Parathyroid adenoma (tissue), 2 donors: ENCODE data around the gene ANKRD42.
A peak's percentile ranks its signal among the peaks of the same experiment; 100 is the strongest.

Source experiments
- H2AFZ ChIP-seq: fragments of 300-600 bp; sonication (generic); one replicate; pipeline ENCODE4 v1.7.0; 2017; ENCODE audit warnings: antibody characterized with exemption, mild to moderate bottlenecking
- H3K27ac ChIP-seq: fragments of 300-600 bp; sonication (generic); one replicate; pipeline ENCODE4 v1.7.0; 2017
- H3K27me3 ChIP-seq: fragments of 300-600 bp; sonication (generic); one replicate; pipeline ENCODE4 v1.7.0; 2017; ENCODE audit warnings: low read length; ENCODE audit not compliant: control insufficient read depth, insufficient read depth
- H3K36me3 ChIP-seq: fragments of 300-600 bp; sonication (generic); one replicate; pipeline ENCODE4 v1.7.0; 2017; ENCODE audit warnings: low read length; ENCODE audit not compliant: control insufficient read depth, insufficient read depth
- H3K4me1 ChIP-seq: fragments of 300-600 bp; sonication (generic); one replicate; pipeline ENCODE4 v1.7.0; 2017; ENCODE audit warnings: control low read depth
- H3K4me2 ChIP-seq: fragments of 300-600 bp; sonication (generic); one replicate; pipeline ENCODE4 v1.7.0; 2017; ENCODE audit warnings: low read length
- H3K4me3 ChIP-seq: fragments of 300-600 bp; sonication (generic); one replicate; pipeline ENCODE4 v1.7.0; 2017; ENCODE audit warnings: low read depth, low read length
- H3K79me2 ChIP-seq: fragments of 300-600 bp; sonication (generic); one replicate; pipeline ENCODE4 v1.7.0; 2017; ENCODE audit warnings: control low read depth
- H3K9ac ChIP-seq: fragments of 300-600 bp; sonication (generic); one replicate; pipeline ENCODE4 v1.7.0; 2017; ENCODE audit warnings: mild to moderate bottlenecking
- H3K9me3 ChIP-seq: fragments of 300-600 bp; sonication (generic); one replicate; pipeline ENCODE4 v1.7.0; 2017; ENCODE audit warnings: low read length; ENCODE audit not compliant: control insufficient read depth
- CTCF ChIP-seq: fragments of 300-600 bp; sonication (generic); IDR thresholded peaks from one replicate; pipeline ENCODE4 v1.7.0; 2017; ENCODE audit warnings: antibody characterized with exemption, mild to moderate bottlenecking
- donor health status: primary hyperparathyroidism.

ANKRD42 gene

GRCh38 chr11:83187465-83187864 lies 6.0 kb upstream of the ANKRD42 start:
- Histone ChIP-seq H3K27me3 (no peaks in the 10 kb centered on the region), H3K4me1 (no peaks in the 10 kb centered on the region), H3K9me3 (no peaks in the 10 kb centered on the region), H3K9ac (no peak overlapping the region), H3K27ac (no peak overlapping the region), H3K79me2 (no peaks in the 10 kb centered on the region), H3K4me2 (no peak overlapping the region), H3K36me3 (no peaks in the 10 kb centered on the region), H3K4me3 (no peak overlapping the region), H2AFZ (no peak overlapping the region)
- no peak for TF ChIP-seq CTCF

GRCh38 chr11:83191491-83191890 lies 2.0 kb upstream of the ANKRD42 start:
- no peak overlapping the region for H3K27ac ChIP-seq
- H3K9ac ChIP-seq = no peak overlapping the region
- no peak overlapping the region for H2AFZ ChIP-seq
- H3K36me3 ChIP-seq = no peaks in the 10 kb centered on the region
- no peaks in the 10 kb centered on the region for H3K9me3 ChIP-seq
- no peaks in the 10 kb centered on the region for H3K27me3 ChIP-seq
- no peak for TF ChIP-seq CTCF
- no peak overlapping the region for H3K4me2 ChIP-seq
- H3K79me2 ChIP-seq = peaks cover 7% of the 10 kb centered on the region
- no peak overlapping the region for H3K4me3 ChIP-seq
- H3K4me1 ChIP-seq = no peaks in the 10 kb centered on the region

GRCh38 chr11:83191986-83192385 lies 1.5 kb upstream of the ANKRD42 start:
- H3K36me3 ChIP-seq = no peaks in the 10 kb centered on the region
- no peaks in the 10 kb centered on the region for H3K27me3 ChIP-seq
- H2AFZ ChIP-seq = no peak overlapping the region
- no peaks in the 10 kb centered on the region for H3K4me1 ChIP-seq
- TF ChIP-seq CTCF = no peak
- H3K9ac ChIP-seq = no peak overlapping the region
- H3K4me2 ChIP-seq = no peak overlapping the region
- H3K79me2 ChIP-seq = peaks cover 9% of the 10 kb centered on the region
- no peak overlapping the region for H3K4me3 ChIP-seq
- no peaks in the 10 kb centered on the region for H3K9me3 ChIP-seq
- no peak overlapping the region for H3K27ac ChIP-seq

GRCh38 chr11:83192606-83193245 lies 786 bp upstream of the ANKRD42 start:
- Histone ChIP-seq H3K36me3 (no peaks in the 10 kb centered on the region), H3K4me3 (peak overlapping the region; percentile 80), H3K9ac (peak overlapping the region; percentile 5), H3K79me2 (peaks cover 9% of the 10 kb centered on the region), H3K4me1 (no peaks in the 10 kb centered on the region), H3K27ac (peak overlapping the region; percentile 87), H3K4me2 (peak overlapping the region; percentile 46), H2AFZ (peak overlapping the region; percentile 71), H3K27me3 (no peaks in the 10 kb centered on the region), H3K9me3 (no peaks in the 10 kb centered on the region)
- no peak for TF ChIP-seq CTCF
